Measurements from ENCODE around the gene TAS2R60. TPM values are rescaled to one million over a fixed set of nuclear protein-coding genes. Genes with fewer than 3 reads are reported as not detected.

Gene TAS2R60
- total and polyA plus RNA-seq, 9 of the 15 experiments (the other 6 are each of a cell fraction or from before 2014, with no cell fraction given), result 0.08 TPM; not detected in 8

DNA sequence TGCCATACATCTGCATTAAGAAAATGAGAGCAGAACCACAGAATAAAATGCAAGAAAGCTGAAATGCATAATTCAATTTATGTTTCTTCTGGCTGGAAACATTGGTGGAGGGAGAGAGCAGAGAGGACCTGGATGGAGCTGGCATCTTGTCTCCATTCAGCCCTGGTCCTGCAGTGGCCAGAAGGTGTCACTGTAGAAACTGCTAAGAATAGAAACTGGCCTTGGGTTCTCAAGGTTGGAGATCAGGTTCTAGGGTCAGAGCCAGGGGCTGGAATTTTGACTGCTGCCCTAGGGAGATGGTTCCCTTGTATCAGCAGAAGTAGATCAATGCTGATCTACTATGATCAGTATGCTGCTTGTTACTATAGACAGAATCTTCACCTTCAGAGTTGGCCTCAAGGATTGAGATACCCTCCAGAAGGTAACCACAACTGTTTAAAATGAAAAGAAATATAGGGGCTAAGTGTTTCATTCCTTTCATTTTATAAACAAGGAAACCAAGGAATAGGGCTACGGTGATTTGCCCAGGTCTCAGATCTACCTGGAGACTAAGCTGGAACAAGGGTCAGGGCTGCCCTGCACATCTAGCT is 47.6 kb downstream of the TAS2R60 start (continued):
- TF ChIP-seq, protein P1, sequence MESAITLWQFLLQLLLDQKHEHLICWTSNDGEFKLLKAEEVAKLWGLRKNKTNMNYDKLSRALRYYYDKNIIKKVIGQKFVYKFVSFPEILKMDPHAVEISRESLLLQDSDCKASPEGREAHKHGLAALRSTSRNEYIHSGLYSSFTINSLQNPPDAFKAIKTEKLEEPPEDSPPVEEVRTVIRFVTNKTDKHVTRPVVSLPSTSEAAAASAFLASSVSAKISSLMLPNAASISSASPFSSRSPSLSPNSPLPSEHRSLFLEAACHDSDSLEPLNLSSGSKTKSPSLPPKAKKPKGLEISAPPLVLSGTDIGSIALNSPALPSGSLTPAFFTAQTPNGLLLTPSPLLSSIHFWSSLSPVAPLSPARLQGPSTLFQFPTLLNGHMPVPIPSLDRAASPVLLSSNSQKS (CRISPR knock-in tag; IDR thresholded peaks at IDR 0.05), result no peak
- TF ChIP-seq PHB2 (IDR thresholded peaks at IDR 0.05; ENCODE audit: low read depth) (no peak), NCOA6 (IDR thresholded peaks at IDR 0.05) (no peak)

DNA sequence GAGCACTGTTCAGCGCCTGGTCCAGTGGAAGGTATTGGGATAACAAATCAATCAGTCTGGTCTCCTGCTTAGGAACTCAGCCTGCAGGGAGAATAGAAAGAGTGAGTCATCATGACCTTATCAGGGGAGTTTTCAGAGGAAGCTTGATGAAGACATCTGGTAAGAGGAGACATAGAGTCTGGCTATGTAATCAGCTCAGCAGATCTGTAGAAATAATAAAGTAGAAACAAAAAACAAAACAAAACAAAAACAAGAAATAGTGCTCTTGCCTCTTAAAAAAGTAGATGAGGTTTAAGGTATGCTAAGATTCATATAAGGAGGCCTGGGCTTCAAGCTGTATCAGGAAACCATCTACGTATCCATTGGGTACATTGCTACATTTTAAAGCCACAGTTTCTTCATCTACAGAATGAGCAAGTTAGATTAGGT is 48.8 kb downstream of the TAS2R60 start:
- no peaks in the 10 kb centered on the region for H3K9me3 ChIP-seq (replicated peaks; ENCODE audit: control insufficient read depth, insufficient read depth, low read depth, low read length)
- no peaks in the 10 kb centered on the region for H3K36me3 ChIP-seq (ENCODE audit: control insufficient read depth, insufficient read depth, low read length)
- ATAC-seq (peak; percentile 68), FAIRE-seq (peak; percentile 57), DNase-seq (ENCODE audit: extremely low read depth in 1 of 4, low spot score in 3 of 4) (peak; percentile 57 to 79 (median 66))
- H4K20me1 ChIP-seq (replicated peaks; ENCODE audit: control insufficient read depth, insufficient read depth, low read length), result no peaks in the 10 kb centered on the region
- ChIA-PET POLR2A (interaction anchor here (1.0 to 1.3 kb wide), 3 partner anchors 9 to 18 kb away, joined by 3 to 5 read pairs (median 3); no protein-coding TSS in a partner anchor), CTCF (ENCODE audit: low intra/inter-chr PET ratio) (no interaction called here)
- intact Hi-C loops (cut with micrococcal nuclease) (loop anchor here (1.0 kb wide), 1 partner anchor 12 kb away; no protein-coding TSS in a partner anchor), in situ Hi-C loops (cut with MboI) (no loop called here)
- H3K27me3 ChIP-seq (ENCODE audit: control insufficient read depth in 2 of 2, insufficient read depth in 2 of 2, low read length in 2 of 2), result peaks cover 0 to 8% of the 10 kb centered on the region in 2 experiments; a peak in 1 of 5 replicates
- 28% methylated on average over 2 of the region's 2 CpGs for WGBS (ENCODE audit: insufficient coverage, low coverage, missing lambda C conversion rate)
- no TSS peak for BruUV-seq (replicated peaks)
- no peak overlapping the region for H3K27ac ChIP-seq (ENCODE audit: extremely low read depth, low read depth, low read length)
- H3K9me1 ChIP-seq (ENCODE audit: control insufficient read depth, insufficient read depth, low read length), result no peaks in the 10 kb centered on the region
- no peaks in the 10 kb centered on the region for H3K79me2 ChIP-seq (ENCODE audit: control insufficient read depth, insufficient read depth, low read length)
- H3K4me2 ChIP-seq (ENCODE audit: insufficient read depth, low read length), result no peak overlapping the region
- no peak overlapping the region for H3K4me3 ChIP-seq
- H3K9ac ChIP-seq (ENCODE audit: insufficient read depth in 1 of 2, low read depth in 2 of 2, low read length in 2 of 2), result no peak overlapping the region
- H3K4me1 ChIP-seq (replicated peaks in 1 of 2; ENCODE audit: control insufficient read depth in 2 of 2, insufficient read depth in 2 of 2, low read length in 2 of 2), result peaks cover 7 to 18% of the 10 kb centered on the region in 2 experiments; a peak in 4 of 5 replicates
- H2AFZ ChIP-seq (ENCODE audit: low read depth, low read length), result no peak overlapping the region
- TF ChIP-seq SLC30A9 (CRISPR knock-in tag; IDR thresholded peaks at IDR 0.05), result no peak
- no peak for TF ChIP-seq ZNF384 (IDR thresholded peaks at IDR 0.05; ENCODE audit: low read depth, low read length)
- no peak for TF ChIP-seq ZNF551 (CRISPR knock-in tag; IDR thresholded peaks at IDR 0.05)
- TF ChIP-seq KHSRP (IDR thresholded peaks at IDR 0.05), result no peak
- peak; percentile 63; the same call in 1 of the 2 replicates for TF ChIP-seq ADNP (tag; IDR thresholded peaks at IDR 0.05)
- TF ChIP-seq EZH2 (IDR thresholded peaks at IDR 0.05; ENCODE audit: borderline replicate concordance, low read depth, low read length), result no peak
- TF ChIP-seq, protein P2, sequence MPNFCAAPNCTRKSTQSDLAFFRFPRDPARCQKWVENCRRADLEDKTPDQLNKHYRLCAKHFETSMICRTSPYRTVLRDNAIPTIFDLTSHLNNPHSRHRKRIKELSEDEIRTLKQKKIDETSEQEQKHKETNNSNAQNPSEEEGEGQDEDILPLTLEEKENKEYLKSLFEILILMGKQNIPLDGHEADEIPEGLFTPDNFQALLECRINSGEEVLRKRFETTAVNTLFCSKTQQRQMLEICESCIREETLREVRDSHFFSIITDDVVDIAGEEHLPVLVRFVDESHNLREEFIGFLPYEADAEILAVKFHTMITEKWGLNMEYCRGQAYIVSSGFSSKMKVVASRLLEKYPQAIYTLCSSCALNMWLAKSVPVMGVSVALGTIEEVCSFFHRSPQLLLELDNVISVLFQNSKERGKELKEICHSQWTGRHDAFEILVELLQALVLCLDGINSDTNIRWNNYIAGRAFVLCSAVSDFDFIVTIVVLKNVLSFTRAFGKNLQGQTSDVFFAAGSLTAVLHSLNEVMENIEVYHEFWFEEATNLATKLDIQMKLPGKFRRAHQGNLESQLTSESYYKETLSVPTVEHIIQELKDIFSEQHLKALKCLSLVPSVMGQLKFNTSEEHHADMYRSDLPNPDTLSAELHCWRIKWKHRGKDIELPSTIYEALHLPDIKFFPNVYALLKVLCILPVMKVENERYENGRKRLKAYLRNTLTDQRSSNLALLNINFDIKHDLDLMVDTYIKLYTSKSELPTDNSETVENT (CRISPR knock-in tag; IDR thresholded peaks at IDR 0.05), result no peak
- TF ChIP-seq TBP (optimal IDR thresholded peaks at IDR 0.05; ENCODE audit: low read depth, low read length), result no peak
